Subcutaneous adipose tissue (tissue), 4 donors: ENCODE results near the gene ERC2. TPM values are rescaled to one million over a fixed set of nuclear protein-coding genes. Genes with fewer than 3 reads are reported as not detected.

ENCODE experiments used
- total RNA-seq, 4 donors: library from RNA; depleted of rRNA; stranded (reverse); fragments of >200 nt; gene quantifications; one replicate each; pipeline ENCODE4 v1.1.0, GENCODE V29; 2016
- TF ChIP-seq, protein P1 (sequence below): fragments of 450-650 bp; IDR thresholded peaks from one replicate; pipeline ENCODE4 v1.5.1; 2016; ENCODE audit warnings: low read depth, mild to moderate bottlenecking, control low read depth, antibody characterized with exemption, moderate library complexity

ERC2 gene
- total RNA-seq, 4 donors from 2014 or later, result 1.1 TPM; not detected in 3

DNA sequence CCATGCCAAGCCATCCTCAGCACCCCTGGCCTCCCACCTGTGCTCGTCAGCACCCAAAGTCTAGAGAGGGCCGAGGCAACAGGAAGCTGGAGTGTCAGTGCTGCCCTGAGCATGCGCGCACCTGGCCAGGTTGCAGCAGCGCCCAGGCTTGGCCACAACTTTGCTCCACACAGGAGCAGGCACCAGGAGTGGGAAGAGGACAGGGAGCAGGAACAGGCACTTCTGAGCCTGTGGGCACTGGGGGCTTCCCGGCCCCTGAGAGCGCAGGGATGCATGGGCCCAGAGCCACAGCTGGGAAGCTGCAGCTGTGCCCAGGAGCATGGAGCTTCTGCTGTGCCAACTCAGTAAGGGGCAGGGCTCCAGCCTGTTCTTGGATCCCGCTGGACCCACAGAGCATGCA is 509.7 kb downstream of the ERC2 start:
- TF ChIP-seq, protein P1, sequence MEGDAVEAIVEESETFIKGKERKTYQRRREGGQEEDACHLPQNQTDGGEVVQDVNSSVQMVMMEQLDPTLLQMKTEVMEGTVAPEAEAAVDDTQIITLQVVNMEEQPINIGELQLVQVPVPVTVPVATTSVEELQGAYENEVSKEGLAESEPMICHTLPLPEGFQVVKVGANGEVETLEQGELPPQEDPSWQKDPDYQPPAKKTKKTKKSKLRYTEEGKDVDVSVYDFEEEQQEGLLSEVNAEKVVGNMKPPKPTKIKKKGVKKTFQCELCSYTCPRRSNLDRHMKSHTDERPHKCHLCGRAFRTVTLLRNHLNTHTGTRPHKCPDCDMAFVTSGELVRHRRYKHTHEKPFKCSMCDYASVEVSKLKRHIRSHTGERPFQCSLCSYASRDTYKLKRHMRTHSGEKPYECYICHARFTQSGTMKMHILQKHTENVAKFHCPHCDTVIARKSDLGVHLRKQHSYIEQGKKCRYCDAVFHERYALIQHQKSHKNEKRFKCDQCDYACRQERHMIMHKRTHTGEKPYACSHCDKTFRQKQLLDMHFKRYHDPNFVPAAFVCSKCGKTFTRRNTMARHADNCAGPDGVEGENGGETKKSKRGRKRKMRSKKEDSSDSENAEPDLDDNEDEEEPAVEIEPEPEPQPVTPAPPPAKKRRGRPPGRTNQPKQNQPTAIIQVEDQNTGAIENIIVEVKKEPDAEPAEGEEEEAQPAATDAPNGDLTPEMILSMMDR, result no peak

DNA sequence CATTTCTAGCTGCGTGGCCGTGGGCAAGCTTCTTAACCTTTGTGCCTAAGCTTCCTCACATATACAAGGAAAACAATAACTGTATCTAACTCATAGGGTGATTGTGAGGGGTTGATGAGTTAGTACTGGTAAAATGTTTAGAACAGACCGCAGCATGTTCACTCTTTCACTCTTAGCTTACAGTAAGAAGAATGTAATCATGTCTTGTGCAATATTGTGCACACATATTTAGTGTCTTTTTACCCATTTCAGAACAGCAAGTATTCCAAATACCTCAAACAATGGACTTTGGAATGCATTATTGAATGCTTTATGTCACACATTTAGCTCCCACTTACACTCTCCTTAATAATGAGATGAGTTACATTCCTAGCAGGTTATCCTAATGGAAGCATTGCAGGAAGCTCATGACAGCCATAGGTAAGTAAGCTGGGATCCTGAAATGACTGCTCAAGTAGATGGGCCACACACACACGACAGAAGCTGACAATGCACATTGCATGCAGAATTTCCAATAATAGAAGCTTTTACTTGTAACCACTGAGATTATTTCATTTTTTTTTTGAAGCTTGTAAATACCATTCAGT is 512.3 kb downstream of the ERC2 start:
- TF ChIP-seq, protein P1, result no peak

DNA sequence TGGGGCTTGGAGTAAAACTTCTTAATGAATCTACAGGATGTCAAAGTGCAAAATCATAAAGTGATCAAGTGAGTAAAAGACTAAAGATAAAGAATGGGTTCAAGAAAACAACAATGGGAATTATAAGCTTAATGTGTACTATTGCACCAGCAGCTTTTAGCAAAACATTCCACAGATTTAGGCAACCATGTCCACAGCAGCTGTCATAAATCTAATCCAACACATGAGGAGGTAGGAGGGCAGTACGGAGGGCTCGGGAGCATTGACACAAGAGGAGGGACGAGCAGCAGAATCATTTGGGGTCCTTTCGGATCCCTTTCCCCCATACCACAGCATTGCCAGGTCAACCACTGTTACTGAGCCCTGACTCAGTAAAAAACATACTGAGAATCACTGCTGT is 516.9 kb downstream of the ERC2 start:
- TF ChIP-seq, protein P1, result no peak

DNA sequence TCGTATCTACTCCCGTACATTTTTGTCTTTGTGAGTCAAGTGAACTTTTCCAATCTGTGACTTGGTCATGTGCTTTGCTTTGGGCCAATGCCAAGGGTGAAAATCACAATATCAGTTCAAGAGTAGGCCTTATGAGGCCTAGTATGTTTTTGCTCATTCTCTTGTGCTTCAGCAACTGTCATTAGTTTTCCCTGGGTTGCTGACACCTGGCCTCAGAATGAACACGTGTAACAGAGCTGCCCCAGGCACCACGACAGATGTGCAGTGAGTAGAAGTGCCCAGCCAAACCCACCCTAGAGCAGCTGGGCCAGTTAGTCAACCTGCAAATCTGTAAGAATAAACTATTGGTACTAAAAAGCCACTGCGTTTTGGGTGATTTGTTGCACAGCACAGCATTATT is 520.9 kb downstream of the ERC2 start:
- TF ChIP-seq, protein P1, result no peak

DNA sequence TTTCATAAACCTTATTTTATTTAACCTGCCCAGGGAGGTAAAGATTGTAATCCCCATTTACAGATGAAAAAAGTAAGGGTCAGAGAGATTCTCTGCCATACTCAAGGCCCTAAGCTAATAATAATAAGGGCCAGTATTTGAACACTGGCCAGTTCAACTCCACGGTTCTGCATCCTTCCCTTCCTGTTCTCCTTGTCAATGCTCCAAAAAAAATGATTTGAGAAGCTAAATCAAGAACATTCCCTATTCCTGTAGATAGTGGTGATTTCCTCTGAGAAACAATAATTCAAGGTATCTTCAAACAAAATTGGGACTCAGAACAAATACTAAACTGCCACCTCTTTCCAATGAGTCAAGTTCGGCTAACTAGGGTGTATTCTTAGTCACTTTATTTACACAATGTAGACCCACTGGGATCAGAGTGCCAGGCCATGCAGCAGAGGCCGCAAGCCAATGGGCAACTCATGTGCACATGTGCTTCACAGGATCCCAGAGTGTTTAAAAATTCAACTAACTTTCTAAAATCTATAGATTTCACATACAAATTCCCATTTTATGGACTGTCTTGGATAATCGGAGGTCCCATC is 521.6 kb downstream of the ERC2 start:
- TF ChIP-seq, protein P1, result no peak

DNA sequence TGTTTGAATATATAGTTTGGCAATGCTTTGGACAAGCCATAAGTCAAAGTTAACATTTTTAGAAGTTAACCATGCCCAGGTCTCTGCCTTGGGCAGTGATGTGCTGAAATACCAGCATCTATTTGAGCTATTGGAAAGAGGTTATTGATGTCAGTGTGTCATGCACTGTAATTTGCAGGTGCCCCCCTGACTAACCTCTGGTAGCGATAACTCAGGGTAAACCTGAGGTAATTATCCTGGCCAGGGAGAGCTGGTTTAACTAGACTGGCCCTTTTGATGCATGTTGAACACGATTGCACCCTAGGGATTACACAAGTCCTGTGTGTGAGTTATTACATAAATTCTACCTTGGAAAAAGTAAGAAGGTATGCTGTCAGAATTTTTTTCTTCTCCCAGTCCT is 525.4 kb downstream of the ERC2 start:
- TF ChIP-seq, protein P1, result no peak

DNA sequence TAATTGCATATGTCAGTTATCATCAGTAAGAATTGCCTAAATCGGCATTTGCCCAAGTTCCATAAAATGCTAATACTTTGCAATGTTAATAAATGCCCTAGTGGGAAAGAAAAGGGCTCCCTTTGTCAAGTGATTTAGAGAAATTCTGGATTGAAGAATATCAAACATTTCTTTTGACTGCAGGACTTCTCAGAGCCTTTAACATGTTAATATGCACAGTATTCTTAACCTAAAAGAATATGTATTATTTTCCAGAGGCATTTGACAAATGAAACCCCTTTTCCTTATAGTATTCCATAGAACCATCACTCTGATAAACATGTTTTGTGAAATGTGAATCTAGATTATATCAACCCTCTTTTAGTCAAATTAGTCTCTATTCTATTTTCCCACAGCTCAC is 529.0 kb downstream of the ERC2 start:
- TF ChIP-seq, protein P1, result no peak
